HG03520 (cell line): ENCODE results near the gene LUZP2.

Experiments
- ATAC-seq: cut with Tn5 transposase; IDR thresholded peaks from one replicate; pipeline ENCODE4 v1.9.1; 2021; ENCODE audit warnings: mild to moderate bottlenecking, moderate library complexity; ENCODE audit not compliant: unreplicated experiment

LUZP2 gene

GRCh38 chr11:24628224-24628776, 131.4 kb downstream of the LUZP2 start:
- no peak for ATAC-seq

DNA sequence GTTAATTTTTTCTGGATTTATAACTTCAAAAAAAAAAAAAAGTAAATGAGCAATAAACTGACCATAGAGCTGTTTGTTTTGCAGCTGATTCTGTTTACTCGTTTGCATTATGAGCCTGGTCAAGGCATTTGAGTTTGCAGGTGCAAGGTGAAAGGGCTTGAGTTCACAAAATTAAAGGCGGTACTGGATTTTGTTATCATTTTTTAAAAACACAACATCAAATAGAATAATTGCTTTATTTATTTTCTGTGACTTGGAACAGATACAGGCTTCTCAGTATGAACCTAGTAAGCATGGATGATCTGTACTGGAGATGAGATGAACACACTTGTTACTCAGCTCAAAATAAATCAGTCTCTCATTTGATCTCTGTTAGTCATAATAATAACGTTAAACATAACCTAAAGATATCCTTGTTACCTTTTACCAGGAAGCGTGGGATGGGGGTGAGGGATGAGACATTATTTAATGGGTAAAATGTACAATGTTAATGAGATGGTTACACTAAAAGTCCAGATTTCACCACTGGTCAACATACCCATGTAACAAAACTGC, 137.8 kb downstream of the LUZP2 start:
- no peak for ATAC-seq

- no peak for ATAC-seq
Observed at GRCh38 chr11:24635588-24636290, 138.9 kb downstream of the LUZP2 start.

GRCh38 chr11:24636291-24636629, 139.4 kb downstream of the LUZP2 start:
- ATAC-seq, result no peak

DNA sequence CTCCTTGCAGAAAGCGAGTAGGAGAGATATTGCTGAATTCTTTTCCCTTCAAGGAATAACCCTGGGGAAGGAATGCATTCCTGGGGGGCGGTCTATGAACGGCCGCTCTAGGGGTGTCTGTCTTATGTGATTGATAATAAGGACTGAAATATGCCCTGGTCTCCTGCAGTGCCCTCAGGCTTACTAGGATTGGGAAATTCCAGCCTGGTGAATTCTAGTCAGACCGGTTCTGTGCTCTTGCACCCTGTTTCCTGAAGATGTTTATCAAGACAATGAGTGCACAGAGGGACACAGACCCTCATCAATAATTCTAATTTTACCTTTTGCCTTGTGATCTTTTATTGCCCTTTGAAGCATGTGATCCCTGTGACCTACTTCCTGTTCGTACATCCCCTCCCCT, 140.7 kb downstream of the LUZP2 start:
- no peak for ATAC-seq

- no peak for ATAC-seq
Observed at GRCh38 chr11:24642648-24643047, 145.8 kb downstream of the LUZP2 start.

DNA sequence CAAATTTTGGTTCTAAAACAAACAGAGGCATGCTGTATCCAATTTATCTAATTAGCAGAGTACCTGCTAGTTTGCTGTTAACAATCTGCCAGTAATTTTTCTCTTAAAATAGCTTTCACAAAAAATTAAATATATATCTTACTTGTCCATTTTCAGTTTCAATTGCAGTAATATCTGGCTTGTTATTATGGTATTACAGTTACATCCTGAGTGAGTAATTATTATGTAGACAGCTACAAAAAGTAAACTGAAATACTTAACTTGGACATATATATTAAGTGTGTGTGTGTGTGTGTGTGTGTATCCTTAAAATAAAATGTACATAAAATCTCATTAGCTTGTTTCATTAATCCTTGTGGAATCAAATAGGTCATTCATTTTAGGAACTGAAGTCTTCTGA, 148.7 kb downstream of the LUZP2 start:
- no peak for ATAC-seq

DNA sequence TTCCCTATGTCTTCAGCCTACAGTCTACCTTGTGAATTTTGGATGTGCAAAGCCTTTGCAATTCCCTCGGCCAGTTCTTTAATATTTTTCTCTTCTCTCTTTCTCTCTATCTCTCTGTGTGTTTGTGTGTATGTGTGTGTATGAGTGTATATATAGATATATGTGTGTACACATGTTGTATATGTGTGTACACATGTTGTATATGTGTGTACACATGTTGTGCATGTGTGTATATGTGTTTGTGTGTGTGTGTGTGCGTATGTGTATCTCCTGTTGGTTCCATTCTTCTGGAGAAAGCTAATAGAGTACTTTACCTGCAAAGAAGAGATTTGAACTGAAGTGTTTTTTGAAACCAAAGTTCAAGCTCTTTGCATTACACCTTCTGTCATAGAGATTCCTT, 155.0 kb downstream of the LUZP2 start:
- ATAC-seq, result no peak

- no peak for ATAC-seq
Observed at GRCh38 chr11:24653901-24654300, 157.0 kb downstream of the LUZP2 start.

DNA sequence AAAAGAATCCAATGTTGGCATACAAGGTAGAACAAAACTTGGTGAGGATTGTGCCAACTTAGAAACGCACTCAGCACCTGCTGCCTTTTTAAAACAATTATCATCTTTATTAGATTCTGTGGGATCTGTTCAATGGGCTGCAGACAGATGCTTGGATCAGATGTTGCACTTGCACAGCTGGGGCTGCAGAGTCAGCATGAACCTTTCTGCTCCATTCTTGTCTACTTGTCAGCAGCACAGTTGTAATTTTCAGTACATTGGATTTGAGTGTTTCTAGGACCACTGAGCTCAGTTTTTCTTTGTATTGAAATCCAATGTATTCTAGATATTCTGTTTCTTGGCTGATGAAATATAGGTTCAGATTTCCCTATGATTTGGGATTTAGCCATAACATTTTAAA, 164.5 kb downstream of the LUZP2 start:
- ATAC-seq, result no peak

DNA sequence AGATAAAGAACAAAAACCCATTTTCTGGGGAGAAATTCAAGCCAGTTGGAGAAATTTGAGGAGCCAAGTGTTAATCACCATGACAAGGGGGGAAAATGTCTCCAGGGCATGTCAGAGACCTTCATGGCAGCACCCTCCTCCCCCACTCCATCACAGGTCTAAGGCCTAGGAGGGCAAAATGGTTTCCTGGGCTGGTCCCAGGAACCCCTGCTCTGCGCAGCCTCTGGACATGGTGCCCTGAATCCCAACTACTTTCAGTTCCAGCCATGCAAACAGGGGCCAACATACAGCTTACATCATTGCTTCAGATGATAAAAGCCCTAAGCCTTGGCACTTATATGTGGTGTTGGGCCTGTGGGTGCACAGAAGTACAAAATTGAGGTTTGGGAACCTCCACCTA, 167.5 kb downstream of the LUZP2 start:
- ATAC-seq, result no peak

DNA sequence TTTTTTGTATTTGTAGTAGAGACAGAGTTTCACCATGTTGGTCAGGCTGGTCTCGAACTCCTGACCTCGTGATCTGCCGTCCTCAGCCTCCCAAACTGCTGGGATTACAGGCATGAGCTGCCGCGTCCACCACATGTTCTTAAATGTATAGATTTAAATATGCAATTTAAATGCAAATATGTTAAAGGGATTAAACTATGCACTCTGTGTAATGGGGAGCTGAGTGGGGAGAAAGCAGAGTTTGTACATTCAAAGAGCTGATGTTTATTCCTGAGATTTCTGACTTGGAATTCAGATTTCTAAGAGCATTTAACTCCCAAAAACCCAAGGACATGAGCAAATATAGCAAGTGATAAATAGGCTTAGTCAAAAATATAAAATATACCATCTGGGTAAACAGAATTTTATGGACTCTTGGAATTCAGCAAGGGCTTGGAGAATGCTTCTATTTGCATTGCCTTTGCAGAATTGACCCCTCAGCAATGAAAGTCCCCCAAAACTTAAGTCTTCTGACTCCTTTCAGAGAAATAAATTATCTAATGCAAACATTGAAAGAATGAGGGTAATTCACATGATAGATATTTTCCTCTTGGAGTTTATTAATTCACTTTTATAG, 170.6 kb downstream of the LUZP2 start:
- no peak for ATAC-seq

GRCh38 chr11:24678703-24679348, 182.0 kb downstream of the LUZP2 start:
- ATAC-seq, result no peak

GRCh38 chr11:24679821-24680351, 183.0 kb downstream of the LUZP2 start:
- ATAC-seq, result no peak

GRCh38 chr11:24683583-24683982, 186.7 kb downstream of the LUZP2 start:
- ATAC-seq, result no peak

- ATAC-seq, result no peak
Observed at GRCh38 chr11:24685821-24686220, 189.0 kb downstream of the LUZP2 start.

GRCh38 chr11:24687531-24688147, 190.8 kb downstream of the LUZP2 start:
- no peak for ATAC-seq

GRCh38 chr11:24688981-24689380, 192.1 kb downstream of the LUZP2 start:
- no peak for ATAC-seq

DNA sequence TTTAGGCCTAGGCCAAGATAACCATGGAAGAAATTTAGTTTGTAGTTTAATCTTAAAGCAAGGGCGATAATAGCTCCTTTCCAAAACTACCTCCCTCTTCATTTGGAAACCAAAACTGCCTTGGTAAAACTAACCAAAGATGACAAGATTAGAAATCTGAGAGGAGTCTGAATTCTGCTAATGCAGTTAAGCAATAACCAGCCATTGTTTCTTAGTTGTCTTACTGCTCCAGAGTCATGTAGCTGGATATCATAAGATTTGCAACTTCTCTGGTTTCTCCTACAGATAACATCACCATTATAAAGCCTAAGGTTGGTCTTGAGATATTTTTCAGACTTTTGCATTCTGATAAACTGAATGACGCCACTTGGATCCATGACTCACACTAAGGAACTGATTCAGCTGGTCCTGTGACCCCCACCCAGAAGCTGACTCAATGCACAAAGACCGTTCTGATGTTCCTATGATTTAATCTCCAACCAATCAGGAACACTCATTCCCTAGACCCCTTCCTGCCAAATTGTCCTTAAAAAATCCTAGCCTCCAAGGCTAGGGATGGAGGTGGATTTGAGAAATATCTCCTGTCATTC, 200.8 kb downstream of the LUZP2 start:
- ATAC-seq, result no peak

DNA sequence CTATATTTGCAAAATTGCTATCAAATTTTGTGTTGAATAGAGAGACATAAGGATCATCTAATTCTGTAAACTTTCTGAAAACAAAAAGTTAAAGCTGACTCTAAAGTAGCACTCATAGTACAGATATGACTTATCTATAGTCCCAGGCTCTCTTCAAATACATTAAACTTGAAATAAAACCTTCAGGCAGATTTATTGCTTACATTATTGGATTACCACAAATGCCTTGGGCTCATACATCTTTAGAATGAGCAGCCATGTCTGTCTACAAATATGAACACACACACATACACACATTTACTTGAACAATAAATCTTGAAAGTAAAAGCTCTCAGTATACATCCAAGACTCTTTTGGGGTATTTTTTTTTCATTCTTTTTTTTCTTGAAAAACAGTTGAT, 207.9 kb downstream of the LUZP2 start:
- ATAC-seq, result no peak

- ATAC-seq, result no peak
Observed at GRCh38 chr11:24705474-24705873, 208.6 kb downstream of the LUZP2 start.
